Measurements from ENCODE around the gene PRM1. TPM values are rescaled to one million over a fixed set of nuclear protein-coding genes. Genes with fewer than 3 reads are reported as not detected.

PRM1 gene
- total and polyA plus RNA-seq, 2 of the 13 experiments (the other 11 are each of a cell fraction or from before 2014, with no cell fraction given) = not detected

- TF ChIP-seq ISL2 (CRISPR knock-in tag; IDR thresholded peaks at IDR 0.05) (no peak), HOXA9 (CRISPR knock-in tag; IDR thresholded peaks at IDR 0.05; ENCODE audit: borderline replicate concordance) (no peak), STAT6 (CRISPR knock-in tag; IDR thresholded peaks at IDR 0.05; ENCODE audit: borderline replicate concordance) (peak; percentile 82; the same call in 1 of the 2 replicates), GRHL1 (CRISPR knock-in tag; conservative IDR thresholded peaks at IDR 0.05) (no peak), ZNF629 (CRISPR knock-in tag; conservative IDR thresholded peaks at IDR 0.05) (peak; percentile 35), MTF2 (CRISPR knock-in tag; IDR thresholded peaks at IDR 0.05; ENCODE audit: borderline replicate concordance) (0 out of 2 replicates have a peak, but pooled peaks have one; percentile 36), SIX4 (CRISPR knock-in tag; IDR thresholded peaks at IDR 0.05) (peak; percentile 8; the same call in 1 of the 2 replicates), MXD3 (CRISPR knock-in tag; IDR thresholded peaks at IDR 0.05) (peak; percentile 39; the same call in 1 of the 2 replicates), FOSL2 (CRISPR knock-in tag; IDR thresholded peaks at IDR 0.05) (peak; percentile 54), IRF1 (CRISPR knock-in tag; IDR thresholded peaks at IDR 0.05; ENCODE audit: low read depth) (no peak; the same call in 1 of the 2 replicates), TFE3 (CRISPR knock-in tag; IDR thresholded peaks at IDR 0.05) (peak; percentile 67), CHD2 (IDR thresholded peaks at IDR 0.05; ENCODE audit: low read depth, low read length) (no peak), SMAD3 (CRISPR knock-in tag; IDR thresholded peaks at IDR 0.05) (0 out of 2 replicates have a peak, but pooled peaks have one; percentile 19), TAF1 (CRISPR knock-in tag; IDR thresholded peaks at IDR 0.05) (peak; percentile 66; the same call in 1 of the 2 replicates), THAP11 (CRISPR knock-in tag; IDR thresholded peaks at IDR 0.05) (peak; percentile 75; the same call in 1 of the 2 replicates)
Measured at GRCh38 chr16:11296706-11297491, 15.8 kb upstream of the PRM1 start (continued).
